Measurements from ENCODE around the gene KDM4D. TPM values are rescaled to one million over a fixed set of nuclear protein-coding genes. Genes with fewer than 3 reads are reported as not detected.
"Not testable (repeated sequence)": the region's sequence is repeated elsewhere in the genome, so short reads cannot be mapped to it uniquely, and the experiment has no call there.

KDM4D gene
- total RNA-seq, 4 donors from 2014 or later, result 0.83 to 1.2 (median 0.98) TPM

- intact Hi-C loops (cut with DNase I), result no loop called here
- H3K27me3 ChIP-seq, result no peaks in the 10 kb centered on the region
- no peak for DNase-seq
- no peak overlapping the region for H3K4me3 ChIP-seq (replicated peaks in 1 of 3)
- peaks cover 13 to 30% of the 10 kb centered on the region in 2 donors for H3K4me1 ChIP-seq
- no peaks in the 10 kb centered on the region for H3K36me3 ChIP-seq
- TF ChIP-seq, protein P1, sequence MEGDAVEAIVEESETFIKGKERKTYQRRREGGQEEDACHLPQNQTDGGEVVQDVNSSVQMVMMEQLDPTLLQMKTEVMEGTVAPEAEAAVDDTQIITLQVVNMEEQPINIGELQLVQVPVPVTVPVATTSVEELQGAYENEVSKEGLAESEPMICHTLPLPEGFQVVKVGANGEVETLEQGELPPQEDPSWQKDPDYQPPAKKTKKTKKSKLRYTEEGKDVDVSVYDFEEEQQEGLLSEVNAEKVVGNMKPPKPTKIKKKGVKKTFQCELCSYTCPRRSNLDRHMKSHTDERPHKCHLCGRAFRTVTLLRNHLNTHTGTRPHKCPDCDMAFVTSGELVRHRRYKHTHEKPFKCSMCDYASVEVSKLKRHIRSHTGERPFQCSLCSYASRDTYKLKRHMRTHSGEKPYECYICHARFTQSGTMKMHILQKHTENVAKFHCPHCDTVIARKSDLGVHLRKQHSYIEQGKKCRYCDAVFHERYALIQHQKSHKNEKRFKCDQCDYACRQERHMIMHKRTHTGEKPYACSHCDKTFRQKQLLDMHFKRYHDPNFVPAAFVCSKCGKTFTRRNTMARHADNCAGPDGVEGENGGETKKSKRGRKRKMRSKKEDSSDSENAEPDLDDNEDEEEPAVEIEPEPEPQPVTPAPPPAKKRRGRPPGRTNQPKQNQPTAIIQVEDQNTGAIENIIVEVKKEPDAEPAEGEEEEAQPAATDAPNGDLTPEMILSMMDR (IDR thresholded peaks at IDR 0.05), result no peak
- no peak for TF ChIP-seq POLR2A (IDR thresholded peaks at IDR 0.05)
- H3K9me3 ChIP-seq, result no peaks in the 10 kb centered on the region
- H3K27ac ChIP-seq, result peak overlapping the region; percentile 27 to 87 (median 81)
Measured at GRCh38 chr11:94926271-94926625, 47.3 kb upstream of the KDM4D start.

DNA sequence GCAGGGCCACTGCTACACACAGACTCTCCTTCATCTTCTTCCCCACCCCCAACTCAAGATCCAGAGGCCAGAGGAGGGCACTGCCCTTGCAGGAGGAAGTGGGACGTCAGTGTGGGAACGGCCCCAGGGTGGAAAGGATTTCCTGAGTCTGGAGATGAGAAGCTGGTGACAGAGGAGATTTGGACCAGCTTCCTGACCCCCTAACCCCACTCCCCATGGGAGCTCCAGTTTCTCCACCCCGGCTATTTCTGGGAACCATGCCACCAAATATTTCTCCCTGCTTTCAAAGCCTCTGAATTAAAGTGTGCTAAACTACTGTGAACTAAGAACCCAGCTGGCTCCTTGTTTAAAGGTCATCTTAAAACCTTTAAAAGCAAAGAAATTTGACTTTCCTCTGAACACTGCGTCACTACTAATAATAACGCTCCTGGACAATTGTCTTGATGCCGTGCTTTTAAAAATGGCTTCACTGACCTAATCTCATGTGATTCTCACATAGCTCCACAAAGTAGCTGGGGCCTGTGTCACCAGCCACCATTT, 46.7 kb upstream of the KDM4D start:
- Histone ChIP-seq H3K27ac (peak overlapping the region; percentile 61 to 87 (median 81)), H3K27me3 (no peaks in the 10 kb centered on the region), H3K9me3 (no peaks in the 10 kb centered on the region), H3K4me3 (replicated peaks in 1 of 3) (no peak overlapping the region), H3K4me1 (peaks cover 13 to 30% of the 10 kb centered on the region in 2 donors), H3K36me3 (no peaks in the 10 kb centered on the region)
- peak; percentile 53 to 54 for DNase-seq
- 9 to 11% methylated on average over 6 of the region's 6 CpGs for WGBS, 2 donors
- TF ChIP-seq, protein P1 (IDR thresholded peaks at IDR 0.05), result no peak
- intact Hi-C loops (cut with DNase I), result no loop called here

DNA sequence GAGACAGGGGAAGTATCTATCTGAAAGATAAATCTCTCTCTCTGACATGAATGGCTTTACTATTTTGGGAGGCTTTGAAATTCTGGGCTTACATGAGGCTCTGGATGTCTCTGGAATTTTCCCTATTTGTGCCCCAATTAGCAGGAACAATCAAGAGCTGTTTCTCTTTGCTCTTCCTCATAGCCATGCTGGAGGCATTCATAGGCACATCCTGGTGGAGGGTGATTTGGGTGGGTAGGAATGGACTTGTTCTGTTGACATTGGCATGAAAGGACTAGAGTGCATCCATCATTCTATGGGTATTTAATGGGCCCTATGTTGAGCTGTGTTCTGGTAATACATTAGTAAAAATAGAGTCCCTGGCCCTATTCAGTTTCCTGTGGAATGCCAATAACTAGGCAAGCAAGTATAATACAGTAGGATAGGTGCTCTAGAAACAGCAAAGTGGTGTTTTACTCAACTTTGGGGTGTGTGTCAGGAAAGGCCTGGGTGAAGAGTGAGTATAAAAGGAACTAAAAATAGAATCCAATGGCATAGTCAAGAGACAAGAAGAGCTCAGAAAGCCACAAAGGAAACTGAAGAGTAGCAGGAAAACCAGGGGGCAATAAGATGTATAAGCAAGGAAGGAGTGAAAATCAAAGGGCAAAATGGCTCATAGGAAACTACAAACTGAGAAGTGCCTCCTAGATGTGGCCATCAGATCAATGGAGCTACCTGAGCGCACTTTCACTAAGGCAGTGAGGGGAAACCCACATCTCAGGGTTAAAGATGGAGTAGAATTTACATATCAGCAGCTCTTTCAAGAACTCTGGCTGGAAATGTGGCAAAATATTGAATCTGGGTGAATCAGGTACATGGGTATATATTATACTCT, 45.2 kb upstream of the KDM4D start:
- intact Hi-C loops (cut with DNase I), result no loop called here
- no peak overlapping the region for H3K4me3 ChIP-seq (replicated peaks in 1 of 3)
- 88 to 94% methylated on average over 1 of the region's 1 CpG for WGBS, 2 donors
- no peaks in the 10 kb centered on the region for H3K9me3 ChIP-seq
- H3K27ac ChIP-seq, result peak overlapping the region in 2 of 3 donors; percentile 81 to 87
- DNase-seq, result no peak
- no peaks in the 10 kb centered on the region for H3K36me3 ChIP-seq
- peaks cover 13 to 30% of the 10 kb centered on the region in 2 donors for H3K4me1 ChIP-seq
- TF ChIP-seq POLR2A (IDR thresholded peaks at IDR 0.05), result no peak
- TF ChIP-seq, protein P1 (IDR thresholded peaks at IDR 0.05), result no peak
- no peaks in the 10 kb centered on the region for H3K27me3 ChIP-seq

DNA sequence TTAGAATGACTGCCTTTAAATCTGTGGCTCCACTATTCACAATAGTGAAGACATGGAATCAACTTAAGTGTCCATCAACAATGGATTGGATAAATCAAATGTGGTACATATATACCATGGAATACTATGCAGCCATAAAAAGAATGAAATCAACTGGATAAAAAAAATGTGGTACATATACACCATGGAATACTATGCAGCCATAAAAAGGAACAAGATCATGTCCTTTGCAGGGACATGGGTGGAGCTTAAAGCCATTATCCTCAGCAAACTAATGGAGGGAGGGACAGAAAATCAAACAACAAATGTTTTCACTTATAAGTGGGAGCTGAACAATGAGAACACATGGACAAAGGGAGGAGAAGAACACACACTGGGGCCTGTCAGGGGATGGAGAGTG, 41.4 kb upstream of the KDM4D start:
- intact Hi-C loops (cut with DNase I); H3K36me3 ChIP-seq; H3K4me3 ChIP-seq (replicated peaks in 1 of 3); H3K27ac ChIP-seq; H3K27me3 ChIP-seq; DNase-seq; H3K9me3 ChIP-seq: not testable (repeated sequence)
- peaks cover 7 to 23% of the 10 kb centered on the region in 2 donors for H3K4me1 ChIP-seq

DNA sequence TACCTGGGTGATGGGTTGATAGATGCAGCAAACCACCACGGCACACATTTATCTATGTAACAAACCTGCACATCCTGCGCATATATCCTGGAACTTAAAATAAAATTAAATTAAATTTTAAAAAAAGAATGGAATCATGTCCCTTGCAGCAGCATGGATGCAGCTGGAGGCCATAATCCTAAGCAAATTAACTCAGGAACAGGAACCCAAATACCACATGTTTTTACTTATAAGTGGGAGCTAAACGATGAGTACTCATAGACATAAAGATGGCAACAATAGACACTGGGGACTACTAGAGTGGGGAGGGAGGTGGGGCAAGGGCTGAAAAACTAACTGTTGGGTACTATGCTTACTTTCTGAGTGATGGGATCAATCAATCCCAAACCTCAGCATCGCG, 41.0 kb upstream of the KDM4D start:
- TF ChIP-seq, protein P1 (IDR thresholded peaks at IDR 0.05), result no peak
- TF ChIP-seq POLR2A (IDR thresholded peaks at IDR 0.05), result no peak
- no peak overlapping the region for H3K27ac ChIP-seq
- H3K4me3 ChIP-seq (replicated peaks in 1 of 3), result no peak overlapping the region
- no peak for DNase-seq
- no peaks in the 10 kb centered on the region for H3K27me3 ChIP-seq
- 94 to 95% methylated on average over 5 of the region's 5 CpGs for WGBS, 2 donors
- intact Hi-C loops (cut with DNase I), result no loop called here
- no peaks in the 10 kb centered on the region for H3K9me3 ChIP-seq
- H3K4me1 ChIP-seq, result peaks cover 3 to 18% of the 10 kb centered on the region in 2 donors
- H3K36me3 ChIP-seq, result no peaks in the 10 kb centered on the region

Data from thyroid gland (tissue), 4 donors.